SK-N-SH (cell line): ENCODE measurements around the gene SPRED2. TPM values are rescaled to one million over a fixed set of nuclear protein-coding genes. Genes with fewer than 3 reads are reported as not detected.

ENCODE experiments used
- CTCF ChIA-PET: fragments of 300-600, 350-600 bp; formaldehyde crosslinking; extraction: SDS; loops from one replicate; lab custom pipeline; 2021; lab: Yijun Ruan, JAX
- POLR2A ChIA-PET: fragments of 350-600 bp; sonication (Branson Sonifier 250); formaldehyde crosslinking; extraction: SDS; loops from one replicate; lab custom pipeline; 2020; ENCODE audit warnings: antibody characterized with exemption, inconsistent platforms; lab: Yijun Ruan, JAX
- DNase-seq: peaks from one replicate; pipeline ENCODE4 v3.0.0; 2012
- H2AFZ ChIP-seq: fragments of 200-600 bp; sonication (generic); 2 replicates; pipeline ENCODE4 v1.8.1; 2016; ENCODE audit warnings: antibody characterized with exemption, mild to moderate bottlenecking, low read depth
- H3F3A ChIP-seq: fragments of 200-600 bp; sonication (generic); replicated peaks from 2 replicates; pipeline ENCODE3; 2016; ENCODE audit warnings: antibody characterized with exemption, mild to moderate bottlenecking; ENCODE audit not compliant: insufficient read depth
- H3K27ac ChIP-seq, 2 experiments: fragments of 200-500 bp in 1 of 2; fragments of 200-600 bp in 1 of 2; sonication (Bioruptor generic) in 1 of 2; sonication (generic), shearing (Covaris generic) in 1 of 2; 2 replicates each; pipeline versions ENCODE4 v1.5.1 to v1.6.1; 2014 to 2016; ENCODE audit warnings: low read depth in 2 of 2, inconsistent platforms in 1 of 2, low read length in 1 of 2, mild to moderate bottlenecking in 1 of 2, mixed read lengths in 1 of 2
- H3K27me3 ChIP-seq: fragments of 200-600 bp; sonication (generic), shearing (Covaris generic); 2 replicates; pipeline ENCODE4 v1.6.1; 2016; ENCODE audit warnings: mixed run types; ENCODE audit not compliant: insufficient read depth
- H3K36me3 ChIP-seq, 2 experiments: fragments of 200-500 bp in 1 of 2; fragments of 200-600 bp in 1 of 2; sonication (Bioruptor generic) in 1 of 2; sonication (generic) in 1 of 2; replicated peaks in 1 of 2; 2 replicates each; pipeline versions ENCODE3 to v1.5.1; 2014 to 2016; ENCODE audit warnings: low read length in 1 of 2, mild to moderate bottlenecking in 1 of 2; ENCODE audit not compliant: insufficient read depth in 2 of 2, control insufficient read depth in 1 of 2
- H3K4me1 ChIP-seq, 2 experiments: fragments of 200-500 bp in 1 of 2; fragments of 200-600 bp in 1 of 2; sonication (Bioruptor generic) in 1 of 2; sonication (generic), shearing (Covaris generic) in 1 of 2; 2 replicates each; pipeline versions ENCODE4 v1.5.1 to v1.6.1; 2014 to 2016; ENCODE audit warnings: low read depth in 1 of 2, low read length in 1 of 2, mixed run types in 1 of 2; ENCODE audit not compliant: insufficient read depth in 2 of 2, control insufficient read depth in 1 of 2
- H3K4me2 ChIP-seq: fragments of 200-600 bp; sonication (generic), shearing (Covaris generic); 2 replicates; pipeline ENCODE4 v1.6.1; 2017; ENCODE audit warnings: mixed run types
- H3K4me3 ChIP-seq, 2 experiments: fragments of 200-500 bp in 1 of 2; fragments of 200-600 bp in 1 of 2; sonication (Bioruptor generic) in 1 of 2; sonication (generic), shearing (Covaris generic) in 1 of 2; 2 replicates each; pipeline versions ENCODE4 v1.5.1 to v1.8.1; 2014 to 2016; ENCODE audit warnings: low read depth in 2 of 2, inconsistent platforms in 1 of 2, low read length in 1 of 2, mild to moderate bottlenecking in 1 of 2, mixed read lengths in 1 of 2, moderate library complexity in 1 of 2
- H3K79me2 ChIP-seq: fragments of 200-600 bp; sonication (generic); 2 replicates; pipeline ENCODE4 v1.8.1; 2017; ENCODE audit warnings: mild to moderate bottlenecking; ENCODE audit not compliant: insufficient read depth
- H3K9ac ChIP-seq: fragments of 200-600 bp; sonication (generic); 2 replicates; pipeline ENCODE4 v1.6.1; 2017; ENCODE audit warnings: mixed run types
- H3K9me2 ChIP-seq: fragments of 200-600 bp; sonication (generic); 2 replicates; pipeline ENCODE4 v1.6.1; 2017; ENCODE audit warnings: mixed run types
- H3K9me3 ChIP-seq: fragments of 200-600 bp; sonication (generic); 2 replicates; pipeline ENCODE4 v1.6.1; 2017; ENCODE audit warnings: mixed run types, mild to moderate bottlenecking, moderate library complexity
- H4K20me1 ChIP-seq: fragments of 200-600 bp; sonication (generic); 2 replicates; pipeline ENCODE4 v1.6.1; 2017; ENCODE audit warnings: mild to moderate bottlenecking, mixed run types; ENCODE audit not compliant: insufficient read depth
- CHD2 ChIP-seq: fragments of 150-350 bp; IDR thresholded peaks from 2 replicates; pipeline ENCODE4 v1.6.1; 2018; ENCODE audit warnings: low read length; ENCODE audit not compliant: partially characterized antibody
- ELF1 ChIP-seq: IDR thresholded peaks from 2 replicates; pipeline ENCODE4 v1.4.0; 2012
- EP300 ChIP-seq, 2 experiments: IDR thresholded peaks; 2 replicates each; pipeline versions ENCODE4 v1.4.0 to v1.6.1; 2012; ENCODE audit warnings: borderline replicate concordance in 1 of 2, low read depth in 1 of 2, low read length in 1 of 2
- EZH2phosphoT487 ChIP-seq: fragments of 200-600 bp; sonication (generic); IDR thresholded peaks from 2 replicates; pipeline ENCODE4 v1.6.1; 2017; ENCODE audit warnings: low read depth, mixed run types, mild to moderate bottlenecking, antibody characterized with exemption, moderate library complexity, borderline replicate concordance
- FOXJ3 ChIP-seq: sonication (generic); formaldehyde crosslinking; IDR thresholded peaks from 2 replicates; pipeline ENCODE4 v1.5.1; 2020; ENCODE audit warnings: mild to moderate bottlenecking, missing genetic modification reagents
- GABPA ChIP-seq: IDR thresholded peaks from 2 replicates; pipeline ENCODE4 v1.4.0; 2012; ENCODE audit warnings: low read depth, mild to moderate bottlenecking
- GATA2 ChIP-seq: sonication (generic); formaldehyde crosslinking; IDR thresholded peaks from 2 replicates; pipeline ENCODE4 v1.5.0; 2020; ENCODE audit warnings: mild to moderate bottlenecking, missing genetic modification reagents
- JUND ChIP-seq: IDR thresholded peaks from 2 replicates; pipeline ENCODE4 v1.4.0; 2012
- MAX ChIP-seq: IDR thresholded peaks from 2 replicates; pipeline ENCODE4 v1.4.0; 2012; ENCODE audit warnings: low read depth
- MEF2A ChIP-seq: IDR thresholded peaks from 2 replicates; pipeline ENCODE4 v1.4.0; 2012; ENCODE audit warnings: low read depth, borderline replicate concordance
- MXI1 ChIP-seq: IDR thresholded peaks from 2 replicates; pipeline ENCODE4 v1.6.1; 2012; ENCODE audit warnings: mild to moderate bottlenecking, low read depth, low read length, improper control_type of control experiment
- NFIC ChIP-seq: IDR thresholded peaks from 2 replicates; pipeline ENCODE4 v1.4.0; 2012; ENCODE audit warnings: borderline replicate concordance
- PBX3 ChIP-seq: IDR thresholded peaks from 2 replicates; pipeline ENCODE4; 2012
- RFX5 ChIP-seq: IDR thresholded peaks from 2 replicates; pipeline ENCODE4 v1.6.1; 2012; ENCODE audit warnings: mild to moderate bottlenecking, improper control_type of control experiment, low read length
- SIN3A ChIP-seq: IDR thresholded peaks from 2 replicates; pipeline ENCODE4 v1.6.1; 2012; ENCODE audit warnings: low read depth, mild to moderate bottlenecking, low read length, moderate library complexity, borderline replicate concordance
- SMC3 ChIP-seq: IDR thresholded peaks from 2 replicates; pipeline ENCODE4 v1.6.1; 2012; ENCODE audit warnings: low read depth, low read length, improper control_type of control experiment
- TAF1 ChIP-seq: IDR thresholded peaks from 2 replicates; pipeline ENCODE4 v1.6.1; 2012; ENCODE audit warnings: low read depth, mild to moderate bottlenecking, low read length, moderate library complexity, borderline replicate concordance
- YY1 ChIP-seq: IDR thresholded peaks from 2 replicates; pipeline ENCODE4 v1.4.0; 2012; ENCODE audit warnings: low read depth, mild to moderate bottlenecking
- ZBTB33 ChIP-seq: IDR thresholded peaks from 2 replicates; pipeline ENCODE4 v1.4.0; 2012; ENCODE audit warnings: low read depth, borderline replicate concordance
- WGBS: methylation state at CpG from one replicate; pipeline ENCODE4 v1.1.6; 2017; ENCODE audit warnings: low lambda C conversion rate; 5-methylcytosine and 5-hydroxymethylcytosine counted together
- polyA plus RNA-seq, 3 experiments: library from polyadenylated mRNA; depleted of rRNA; stranded (reverse); fragments of >200 nt; gene quantifications; 2 replicates each; pipeline ENCODE4 v1.2.3, GENCODE V29; 2012
- TF ChIP-seq, protein P1 (sequence below): fragments of 150-350 bp; IDR thresholded peaks from 2 replicates; pipeline ENCODE4 v1.6.1; 2017; ENCODE audit warnings: antibody characterized with exemption, low read length, low read depth, borderline replicate concordance

The SPRED2 gene
- polyA plus RNA-seq, 1 of the 3 experiments (the other 2 are of a cell fraction) = 21.9 TPM

- Histone ChIP-seq H3K4me1 (peaks cover 20 to 31% of the 10 kb centered on the region in 2 experiments; a peak in 3 of 4 replicates), H3K79me2 (peaks cover 92% of the 10 kb centered on the region), H2AFZ (no peak overlapping the region), H3K27me3 (no peaks in the 10 kb centered on the region), H3K9me2 (no peaks in the 10 kb centered on the region), H3K4me2 (peak overlapping the region; percentile 72), H3K36me3 (peaks cover 0 to 11% of the 10 kb centered on the region in 2 experiments), H3K9ac (no peak overlapping the region), H3K27ac (peak overlapping the region in 1 of 2 experiments; percentile 65; a peak in 1 of 4 replicates), H4K20me1 (peaks cover 72% of the 10 kb centered on the region), H3F3A (peaks cover 14% of the 10 kb centered on the region), H3K4me3 (no peak overlapping the region), H3K9me3 (no peaks in the 10 kb centered on the region)
- CTCF ChIA-PET = interaction anchor here (1.2 kb wide), 1 partner anchor 10 kb away, joined by 4 read pairs; no protein-coding TSS in a partner anchor
- TF ChIP-seq NFIC = no peak
- no peak for TF ChIP-seq ELF1
- TF ChIP-seq, protein P1, sequence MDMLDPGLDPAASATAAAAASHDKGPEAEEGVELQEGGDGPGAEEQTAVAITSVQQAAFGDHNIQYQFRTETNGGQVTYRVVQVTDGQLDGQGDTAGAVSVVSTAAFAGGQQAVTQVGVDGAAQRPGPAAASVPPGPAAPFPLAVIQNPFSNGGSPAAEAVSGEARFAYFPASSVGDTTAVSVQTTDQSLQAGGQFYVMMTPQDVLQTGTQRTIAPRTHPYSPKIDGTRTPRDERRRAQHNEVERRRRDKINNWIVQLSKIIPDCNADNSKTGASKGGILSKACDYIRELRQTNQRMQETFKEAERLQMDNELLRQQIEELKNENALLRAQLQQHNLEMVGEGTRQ = no peak
- no peak for TF ChIP-seq GABPA
- TF ChIP-seq TAF1 = no peak
- no peak for TF ChIP-seq FOXJ3 (CRISPR knock-in tag)
- TF ChIP-seq JUND = no peak
- TF ChIP-seq RFX5 = no peak
- no peak for TF ChIP-seq MXI1
- no peak for DNase-seq
- POLR2A ChIA-PET = no interaction called here
- WGBS = 95% methylated on average over 4 of the region's 4 CpGs
Measured at GRCh38 chr2:65378290-65378689, 54.1 kb downstream of the SPRED2 start.

- Histone ChIP-seq H3K4me2 (peak overlapping the region; percentile 72), H3K9me3 (no peaks in the 10 kb centered on the region), H3K9me2 (no peaks in the 10 kb centered on the region), H3K4me1 (peaks cover 14 to 25% of the 10 kb centered on the region in 2 experiments; a peak in 3 of 4 replicates), H3K9ac (no peak overlapping the region; the same call in 1 of the 2 replicates), H3K4me3 (0 out of 4 replicates have a peak overlapping the region, but pooled peaks of 1 of the 2 experiments have one; percentile 18), H3F3A (peaks cover 11% of the 10 kb centered on the region), H3K79me2 (peaks cover 96% of the 10 kb centered on the region), H4K20me1 (peaks cover 70% of the 10 kb centered on the region), H3K27ac (peak overlapping the region in 1 of 2 experiments; percentile 65; a peak in 3 of 4 replicates), H3K27me3 (no peaks in the 10 kb centered on the region), H2AFZ (no peak overlapping the region), H3K36me3 (peaks cover 0 to 11% of the 10 kb centered on the region in 2 experiments)
- DNase-seq = no peak
- ChIA-PET POLR2A (no interaction called here), CTCF (no interaction called here)
- 33% methylated on average over 5 of the region's 5 CpGs for WGBS
- no peak for TF ChIP-seq ZBTB33
- no peak for TF ChIP-seq TAF1
- TF ChIP-seq MEF2A = no peak
- TF ChIP-seq PBX3 = peak; percentile 29; the same call in 1 of the 2 replicates
- TF ChIP-seq CHD2 = no peak
- peak; percentile 83; the same call in 1 of the 2 replicates for TF ChIP-seq MAX
- TF ChIP-seq EP300 (IDR thresholded peaks at IDR 0.05; ENCODE audit: borderline replicate concordance in 1 of 2, low read depth in 1 of 2, low read length in 1 of 2) = no peak
- TF ChIP-seq, protein P1 = no peak
- TF ChIP-seq YY1 = no peak
- TF ChIP-seq GATA2 (CRISPR knock-in tag) = no peak
- TF ChIP-seq SMC3 = no peak
- no peak for TF ChIP-seq EZH2phosphoT487
- no peak for TF ChIP-seq SIN3A
- no peak for TF ChIP-seq FOXJ3 (CRISPR knock-in tag)
- no peak for TF ChIP-seq NFIC
Measured at GRCh38 chr2:65377556-65378192, 54.7 kb downstream of the SPRED2 start.
